Omental fat pad (tissue), 4 donors: Measurements from ENCODE around the gene CUBN. TPM values are rescaled to one million over a fixed set of nuclear protein-coding genes. Genes with fewer than 3 reads are reported as not detected.

Experiments used
- ATAC-seq: fragments of 150-250 bp; one replicate; pipeline ENCODE4 v1.9.1; 2016; ENCODE audit warnings: mild to moderate bottlenecking, moderate library complexity; ENCODE audit not compliant: low FRiP score
- DNase-seq: peaks from one replicate; pipeline ENCODE4 v3.0.0-alpha.2; 2019; ENCODE audit warnings: low spot score
- CTCF ChIP-seq, 3 donors: fragments of 450-650 bp; IDR thresholded peaks; one replicate each; pipeline ENCODE4 v1.5.1; 2016 to 2017; ENCODE audit warnings: antibody characterized with exemption in 3 of 3, mild to moderate bottlenecking in 3 of 3, moderate library complexity in 2 of 3
- total RNA-seq, 4 donors: library from RNA; depleted of rRNA; stranded (reverse); fragments of >200 nt; gene quantifications; one replicate each; pipeline ENCODE4 v1.1.0, GENCODE V29; 2016

CUBN gene
- total RNA-seq, 4 donors from 2014 or later = 1.6 to 4.5 (median 2.2) TPM

GRCh38 chr10:17134737-17135260 lies 5.2 kb upstream of the CUBN start:
- no peak for TF ChIP-seq CTCF (IDR thresholded peaks at IDR 0.05)
- no peak for DNase-seq
- ATAC-seq = no peak

GRCh38 chr10:17134282-17134681 lies 4.7 kb upstream of the CUBN start:
- DNase-seq (no peak), ATAC-seq (no peak)
- no peak for TF ChIP-seq CTCF (IDR thresholded peaks at IDR 0.05)

- no peak for TF ChIP-seq CTCF (IDR thresholded peaks at IDR 0.05)
- no peak for DNase-seq
- no peak for ATAC-seq
Observed at GRCh38 chr10:17128261-17128660, 1.4 kb downstream of the CUBN start.

- no peak for ATAC-seq
Observed at GRCh38 chr10:17126327-17126726, 3.3 kb downstream of the CUBN start.

GRCh38 chr10:17125206-17125893 lies 4.3 kb downstream of the CUBN start:
- DNase-seq (no peak), ATAC-seq (no peak)
- TF ChIP-seq CTCF (IDR thresholded peaks at IDR 0.05) = no peak

More at GRCh38 chr10:17126327-17126726, 3.3 kb downstream of the CUBN start:
- DNase-seq = no peak
- no peak for TF ChIP-seq CTCF (IDR thresholded peaks at IDR 0.05)

GRCh38 chr10:17123961-17124360 lies 5.7 kb downstream of the CUBN start:
- DNase-seq (no peak), ATAC-seq (no peak)
- no peak for TF ChIP-seq CTCF (IDR thresholded peaks at IDR 0.05)
